Fibroblast of skin of abdomen (primary cell): Measurements from ENCODE around the gene PAAF1. TPM values are rescaled to one million over a fixed set of nuclear protein-coding genes. Genes with fewer than 3 reads are reported as not detected.
"Not testable (repeated sequence)": the region's sequence is repeated elsewhere in the genome, so short reads cannot be mapped to it uniquely, and the experiment has no call there.

ENCODE experiments used
- DNase-seq: peaks from one replicate; pipeline ENCODE4 v3.0.0-alpha.2; 2013
- polyA plus RNA-seq, 2 experiments: library from polyadenylated mRNA; unstranded; fragments of 120-200 nt; gene quantifications; one replicate each; pipeline ENCODE4 v1.2.1, GENCODE V29; 2013; ENCODE audit not compliant: insufficient read length in 2 of 2

The PAAF1 gene
- polyA plus RNA-seq (2013, experiment 1 of 2; ENCODE audit: insufficient read length): 23.5 TPM
- 21.6 TPM for polyA plus RNA-seq (2013, experiment 2 of 2; ENCODE audit: insufficient read length)

DNA sequence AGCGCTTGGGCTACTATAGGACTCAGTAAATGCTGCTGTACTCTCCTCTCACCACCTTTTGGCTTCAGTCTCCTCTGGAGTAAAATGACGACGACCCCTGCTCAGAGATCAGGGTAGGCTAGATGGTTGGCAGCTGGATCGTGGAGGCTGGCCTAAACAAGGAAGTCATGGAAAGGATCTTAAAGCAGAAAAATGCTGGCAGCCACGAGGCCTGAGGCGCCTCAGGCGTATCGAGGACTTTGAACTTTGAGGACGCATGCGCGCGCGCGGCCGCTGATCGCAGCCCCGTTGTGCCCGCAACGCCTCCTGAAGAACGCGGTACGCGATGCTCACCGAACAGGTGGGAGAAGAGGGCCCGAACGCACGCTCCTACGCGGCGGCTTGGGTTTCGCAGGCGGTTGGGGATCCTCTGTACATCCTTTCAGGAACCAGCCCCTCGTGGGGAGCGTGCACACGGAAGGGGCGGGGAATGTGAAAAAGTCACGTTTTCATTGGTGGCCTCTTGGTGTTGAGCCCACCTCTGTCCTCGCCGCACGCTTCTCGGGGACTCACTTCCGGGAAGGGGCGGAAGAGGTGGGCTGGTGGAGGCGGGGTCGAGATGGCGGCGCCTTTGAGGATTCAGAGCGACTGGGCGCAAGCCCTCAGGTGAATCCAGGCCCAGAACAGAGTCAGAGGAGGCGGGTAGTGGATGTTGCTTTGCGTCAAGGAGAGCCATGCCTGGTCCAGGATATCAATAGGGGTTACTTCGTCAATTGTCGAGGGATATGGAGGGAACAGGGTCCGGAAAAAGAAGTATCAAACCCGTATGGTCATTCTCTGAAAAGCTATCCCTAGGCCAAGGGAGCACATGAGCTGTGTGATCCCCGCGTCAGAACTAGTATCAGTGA is at the start of gene PAAF1, which contains the start of gene COA4:
Gene PAAF1 (plus strand): TSS at position 576 of the 887 bp plus-strand sequence. CDS start 23 bp downstream, at position 599.
Gene COA4 (minus strand): TSS at position 423 of the 887 bp plus-strand sequence. CDS start 3,468 bp downstream, outside the sequence.
- peak; percentile 96 for DNase-seq

DNA sequence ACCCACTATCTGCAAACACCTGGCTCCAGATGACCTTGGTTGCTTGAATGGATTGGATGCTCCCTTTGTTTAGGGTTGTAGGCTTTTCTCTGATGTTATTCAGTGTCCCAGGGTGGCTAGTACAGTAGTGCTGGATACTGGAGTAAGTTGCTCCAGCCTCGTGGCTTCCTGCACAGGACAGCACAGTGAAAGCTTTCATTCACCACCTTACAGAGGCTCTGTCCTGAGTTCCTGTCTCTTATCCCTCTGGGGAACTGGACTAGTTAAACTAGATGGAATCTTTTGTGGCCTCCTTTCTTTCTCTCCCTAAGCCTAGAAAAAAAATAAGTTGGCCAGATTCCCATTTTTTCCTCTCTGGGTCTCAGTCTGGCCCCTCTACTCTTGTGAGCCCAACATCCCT is 46.5 kb upstream of the PAAF1 start:
- no peak for DNase-seq

DNA sequence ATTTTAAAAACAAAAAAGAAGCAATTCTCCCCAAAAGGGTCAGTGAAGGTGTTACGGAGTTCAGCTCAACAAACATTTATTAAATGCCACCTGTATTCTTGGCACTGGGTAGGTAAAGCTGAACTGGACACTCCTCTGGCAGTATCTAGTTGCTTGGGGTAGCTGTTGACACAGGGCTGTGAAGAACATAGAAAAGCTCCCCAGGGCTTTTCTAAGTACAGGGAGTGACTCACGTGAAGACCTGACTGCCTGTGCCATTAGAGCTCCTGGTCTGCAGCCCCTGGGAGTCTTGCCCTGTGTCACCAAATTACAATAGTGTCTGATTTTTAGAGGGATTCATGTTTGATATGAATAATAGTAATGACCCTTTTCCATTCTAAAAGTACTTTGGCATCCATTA is 43.7 kb upstream of the PAAF1 start:
- no peak for DNase-seq

GRCh38 chr11:73838443-73839122 is 38.2 kb upstream of the PAAF1 start:
- peak; percentile 56 for DNase-seq

GRCh38 chr11:73839123-73839457 is 37.7 kb upstream of the PAAF1 start:
- no peak for DNase-seq

DNA sequence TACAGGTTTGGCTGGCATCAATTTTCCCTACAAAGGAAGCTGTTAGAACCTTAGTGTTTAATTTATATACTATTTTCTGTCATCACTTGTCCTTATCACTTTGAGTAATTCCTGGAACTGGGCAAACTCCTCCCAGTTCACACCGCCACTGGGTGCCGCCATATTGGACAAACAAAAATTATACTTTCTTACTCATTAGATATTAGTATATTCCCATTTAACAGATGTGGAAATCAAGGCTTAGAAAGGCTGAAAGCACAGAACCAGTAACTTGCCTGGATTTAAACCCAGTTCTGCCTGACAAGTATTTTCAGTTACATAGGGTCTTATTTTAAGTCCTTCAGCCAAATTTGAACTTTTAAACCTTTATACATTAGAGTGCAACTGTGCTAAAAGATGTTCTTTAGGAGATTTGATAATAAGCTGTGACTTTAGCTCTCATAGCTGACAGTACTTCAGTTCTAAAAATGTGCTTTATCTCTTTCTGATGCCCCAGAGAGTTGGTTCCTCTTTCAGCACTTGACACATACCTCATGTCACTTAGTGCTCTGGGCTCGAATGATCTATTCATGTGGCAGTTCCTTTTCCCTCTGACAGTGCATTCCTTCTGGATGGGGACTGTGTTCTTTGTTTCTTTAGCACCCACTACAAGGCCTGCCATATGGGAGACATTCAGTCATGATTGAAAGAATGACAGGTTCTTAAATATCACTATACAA is 25.6 kb upstream of the PAAF1 start:
- DNase-seq: no peak

GRCh38 chr11:73852049-73852448 is 24.8 kb upstream of the PAAF1 start:
- no peak for DNase-seq

DNA sequence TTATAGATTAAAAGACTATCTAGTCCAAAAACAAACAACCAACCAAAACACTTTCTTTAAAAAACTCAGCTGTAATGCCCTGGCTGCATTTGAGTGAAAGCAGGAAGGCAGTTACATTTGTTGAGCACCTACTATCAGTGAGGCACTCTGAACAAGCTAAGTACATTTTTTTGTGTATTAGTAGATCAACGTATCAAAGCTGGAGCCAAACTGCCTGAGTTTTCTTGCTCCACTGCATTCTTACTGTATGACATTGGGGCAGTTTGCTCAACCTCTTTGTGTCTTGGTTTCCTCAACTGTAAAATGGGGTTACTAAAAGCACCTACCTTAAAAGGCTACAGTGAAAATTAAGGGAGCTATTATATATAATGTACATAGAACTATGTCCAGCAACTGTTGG is 22.1 kb upstream of the PAAF1 start:
- peak; percentile 13 for DNase-seq

GRCh38 chr11:73856031-73856567 is 20.7 kb upstream of the PAAF1 start:
- no peak for DNase-seq

- DNase-seq: no peak
Observed at GRCh38 chr11:73859671-73860070, 17.1 kb upstream of the PAAF1 start.

GRCh38 chr11:73860202-73860601 is 16.6 kb upstream of the PAAF1 start:
- DNase-seq: no peak

- no peak for DNase-seq
Observed at GRCh38 chr11:73862986-73863385, 13.8 kb upstream of the PAAF1 start.

GRCh38 chr11:73866095-73866579 is 10.7 kb upstream of the PAAF1 start:
- peak; percentile 77 for DNase-seq

DNA sequence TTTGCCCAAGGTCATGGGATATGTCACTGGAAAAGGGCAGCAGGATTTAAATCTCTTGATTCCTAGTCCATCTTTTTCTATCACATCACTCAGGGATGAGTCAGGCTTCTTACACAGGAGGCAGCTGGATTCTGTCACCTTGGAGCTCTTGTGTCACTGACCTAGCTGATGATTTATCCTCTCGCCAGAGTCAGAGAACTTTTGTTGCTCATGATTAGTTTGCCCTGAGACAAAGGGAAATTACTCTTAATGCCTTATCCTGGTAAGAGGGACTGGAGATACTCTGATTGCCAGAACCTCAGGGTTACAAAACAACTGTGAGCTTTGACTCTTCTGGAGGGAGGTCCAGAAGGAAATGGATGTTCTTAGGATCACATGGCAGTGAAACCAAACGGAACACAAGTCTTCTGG is 10.2 kb upstream of the PAAF1 start:
- peak; percentile 89 for DNase-seq

DNA sequence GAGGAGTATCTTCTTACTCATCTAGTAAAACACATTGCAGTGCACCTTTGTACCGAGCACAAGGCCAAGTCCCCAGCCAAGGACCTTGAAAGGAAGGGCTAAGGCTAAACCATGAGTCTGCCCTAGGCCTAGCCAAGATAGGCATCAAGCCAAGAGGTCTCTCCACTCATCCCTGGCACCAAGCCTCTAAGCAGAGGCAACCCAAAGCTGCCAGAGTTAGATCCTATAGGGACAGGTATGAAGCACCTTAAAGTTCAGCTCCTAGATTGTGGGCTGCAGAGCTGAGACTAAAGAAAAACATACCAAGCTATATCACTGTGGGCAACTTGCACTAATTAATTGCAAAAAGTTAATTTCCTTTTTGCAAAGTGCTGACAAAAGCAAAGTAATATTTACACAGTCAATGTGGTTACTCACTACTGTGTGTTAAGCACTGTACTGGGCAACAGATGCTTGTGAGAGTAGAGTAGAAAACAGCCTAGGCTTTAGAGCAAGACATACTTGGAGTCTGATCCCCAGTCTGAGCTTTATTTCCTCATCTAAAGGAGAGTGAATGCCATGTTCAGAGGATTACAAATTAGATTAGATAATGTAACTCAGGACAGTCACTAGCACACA is 7.4 kb upstream of the PAAF1 start:
- no peak for DNase-seq

- DNase-seq: no peak
Observed at GRCh38 chr11:73870261-73870660, 6.5 kb upstream of the PAAF1 start.

DNA sequence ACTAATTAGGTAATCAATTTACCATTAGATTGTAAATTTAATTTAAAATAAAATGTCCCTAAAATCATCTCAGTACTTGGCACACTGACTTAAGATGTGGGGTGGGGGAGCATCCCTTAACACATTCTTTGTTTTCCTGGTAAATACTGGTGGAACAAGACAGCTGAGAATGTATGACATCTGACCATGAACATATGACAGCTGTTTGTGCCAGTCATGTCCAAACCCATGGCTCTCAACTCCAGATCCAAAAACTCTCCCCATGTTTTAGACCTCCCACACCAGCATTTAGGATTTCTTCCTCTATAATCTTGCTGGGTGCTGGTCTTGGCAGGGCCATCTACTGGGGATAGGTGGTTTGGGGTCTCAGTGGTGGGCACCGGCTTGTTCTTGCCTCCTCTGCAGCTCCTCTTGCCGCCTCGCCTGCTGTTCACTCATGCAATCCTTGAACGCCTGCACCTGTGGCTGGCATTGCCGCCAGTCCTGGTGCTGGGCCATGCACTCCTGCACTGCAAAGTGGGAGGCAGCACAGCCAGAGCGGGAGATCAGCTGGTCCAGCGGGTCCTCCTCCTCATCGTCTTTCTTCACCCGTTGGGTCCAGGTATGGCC is 3.9 kb upstream of the PAAF1 start:
- no peak for DNase-seq

DNA sequence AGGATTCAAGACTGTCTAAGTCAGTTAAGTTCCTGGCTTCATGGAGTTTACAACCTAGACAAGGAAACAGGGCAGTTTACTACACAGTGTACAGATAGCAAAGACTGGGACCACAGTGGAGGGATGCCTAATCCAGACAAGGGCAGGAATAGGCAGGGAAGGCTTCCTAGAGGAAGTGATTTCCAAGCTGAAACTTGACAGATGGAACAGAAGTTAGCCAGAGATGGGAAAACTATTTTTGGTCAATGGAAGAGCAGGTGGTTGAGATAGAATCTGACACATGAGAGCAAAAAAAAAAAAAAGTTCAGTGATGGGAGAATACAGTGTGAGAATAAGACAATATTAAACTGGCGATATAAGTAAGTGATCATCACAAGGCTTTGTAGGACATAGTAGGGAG is 1.4 kb upstream of the PAAF1 start:
- DNase-seq: no peak

GRCh38 chr11:73875840-73876239 is 959 bp upstream of the PAAF1 start:
- no peak for DNase-seq

DNA sequence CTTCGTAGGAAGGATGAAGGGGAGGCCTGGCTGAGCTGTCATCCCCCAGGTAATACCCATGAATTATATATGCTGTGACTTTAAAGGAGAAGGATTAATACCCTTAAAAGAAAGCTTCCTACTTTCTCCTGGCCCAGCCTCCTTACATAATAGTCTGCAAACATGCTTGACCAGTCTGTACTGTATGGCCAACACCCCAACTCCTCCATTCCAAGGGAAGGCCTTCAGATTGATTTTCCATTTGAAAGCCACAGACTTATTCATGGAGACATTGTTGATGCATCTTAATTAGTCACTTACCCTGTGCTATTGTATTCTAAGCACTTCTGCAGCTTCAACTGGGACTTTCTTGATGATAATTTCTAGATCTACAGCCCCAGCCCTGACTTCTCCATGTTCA is 2.0 kb downstream of the PAAF1 start:
- DNase-seq: no peak

- not testable (repeated sequence) for DNase-seq
Observed at GRCh38 chr11:73880449-73880848, 3.6 kb downstream of the PAAF1 start.

GRCh38 chr11:73883856-73884255 is 7.1 kb downstream of the PAAF1 start:
- DNase-seq: no peak
